ENCODE results near the gene ZNF319. TPM values are rescaled to one million over a fixed set of nuclear protein-coding genes. Genes with fewer than 3 reads are reported as not detected.
"Not testable (repeated sequence)": the region's sequence is repeated elsewhere in the genome, so short reads cannot be mapped to it uniquely, and the experiment has no call there.

Gene ZNF319
- total RNA-seq, 1 donor from 2014 or later: 8.3 TPM

DNA sequence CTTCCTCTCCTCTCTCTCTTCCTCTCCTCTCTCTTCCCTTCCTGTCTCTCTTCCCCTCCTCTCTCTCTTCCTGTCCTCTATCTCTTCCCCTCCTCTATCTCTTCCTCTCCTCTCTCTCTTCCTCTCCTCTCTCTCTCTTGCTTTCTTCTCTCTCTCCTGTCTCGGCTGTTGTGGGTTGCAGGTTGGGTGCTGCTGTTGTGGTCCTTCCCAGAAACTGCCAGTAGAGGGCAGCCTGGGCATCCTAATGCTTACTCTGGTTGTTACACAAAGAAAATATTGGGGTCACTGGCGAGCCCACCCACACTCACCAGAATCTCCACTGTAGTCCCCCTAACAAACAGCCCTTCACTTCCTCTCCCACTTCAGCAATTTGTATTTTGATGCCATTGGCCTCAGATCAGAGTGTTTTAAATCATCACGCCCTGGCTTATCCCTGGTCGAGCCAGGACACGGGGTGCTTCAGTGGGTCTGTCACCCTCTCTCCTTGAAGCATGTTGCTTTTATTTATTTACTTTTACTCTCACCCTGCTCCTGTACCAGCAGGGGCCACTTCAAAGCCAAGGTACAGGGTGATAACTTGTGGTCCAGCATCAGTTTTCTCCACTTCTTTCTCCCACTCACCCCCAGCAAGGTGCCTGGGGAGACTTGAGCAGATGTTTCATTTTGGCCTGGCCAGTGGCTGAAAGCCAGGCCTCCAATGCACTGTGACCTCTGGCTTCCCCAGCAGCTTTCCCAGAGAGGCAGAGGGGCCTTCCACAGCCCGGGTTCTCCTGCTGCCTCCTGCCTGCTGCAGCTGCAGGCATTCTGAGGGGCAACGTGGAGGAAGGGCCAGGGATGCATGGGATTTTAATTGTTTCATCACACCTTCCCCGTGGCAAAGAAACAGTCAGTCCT lies 20.4 kb upstream of the ZNF319 start:
- intact Hi-C loops (cut with micrococcal nuclease): loop anchor here (5.0 kb wide), 2 partner anchors 176 to 281 kb away; partner anchors contain the start of gene CSNK2A2
- DNase-seq: peak; percentile 90
- H3K4me1 Mint-ChIP-seq: peaks cover 14% of the 10 kb centered on the region
- peak overlapping the region; percentile 13 for H3K27ac Mint-ChIP-seq
- no peak overlapping the region for H3K4me3 Mint-ChIP-seq
- H3K36me3 Mint-ChIP-seq (ENCODE audit: low read depth): peaks cover 7% of the 10 kb centered on the region
- H3K9me3 Mint-ChIP-seq: no peaks in the 10 kb centered on the region
- peaks cover 7% of the 10 kb centered on the region for H3K27me3 Mint-ChIP-seq

DNA sequence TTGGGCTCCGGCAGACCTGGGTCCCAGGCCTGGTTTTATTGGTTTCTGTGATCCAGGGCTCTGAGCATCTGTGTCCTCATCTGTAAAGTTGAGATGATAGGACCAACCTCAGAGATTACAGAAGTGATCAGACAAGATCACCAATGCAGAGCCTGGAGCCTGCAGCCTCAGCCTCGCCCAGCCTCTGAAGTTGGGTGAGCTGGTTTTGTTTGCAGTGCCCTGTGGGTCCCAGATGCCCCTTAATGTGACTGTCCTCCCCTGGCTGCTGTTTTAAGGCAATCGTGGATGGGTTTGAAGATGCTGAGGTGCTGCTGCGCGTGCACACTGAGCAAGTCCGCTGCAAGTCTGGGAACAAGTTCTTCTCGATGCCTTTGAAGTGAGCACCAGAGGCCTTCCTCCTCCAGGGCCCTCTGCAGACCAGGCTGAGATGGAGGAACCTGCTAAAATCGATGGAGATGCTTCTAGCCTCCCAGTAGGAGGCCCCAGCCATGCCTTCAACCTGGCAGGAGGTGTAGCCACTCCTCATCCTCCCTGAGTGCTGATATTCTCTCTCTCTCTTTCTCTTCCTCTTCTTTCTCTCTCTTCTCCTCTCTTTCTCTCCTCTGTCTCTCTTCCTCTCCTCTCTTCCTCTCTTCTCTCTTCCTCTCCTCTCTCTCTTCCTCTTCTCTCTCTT lies 19.5 kb upstream of the ZNF319 start:
- no peak for DNase-seq
- Mint-ChIP-seq H3K36me3 (ENCODE audit: low read depth) (peaks cover 7% of the 10 kb centered on the region), H3K9me3 (no peaks in the 10 kb centered on the region), H3K4me1 (peaks cover 13% of the 10 kb centered on the region), H3K4me3 (no peak overlapping the region), H3K27me3 (peaks cover 6% of the 10 kb centered on the region), H3K27ac (peak overlapping the region; percentile 13)
- intact Hi-C loops (cut with micrococcal nuclease): loop anchor here (5.0 kb wide), 2 partner anchors 177 to 282 kb away; partner anchors contain the start of gene CSNK2A2

DNA sequence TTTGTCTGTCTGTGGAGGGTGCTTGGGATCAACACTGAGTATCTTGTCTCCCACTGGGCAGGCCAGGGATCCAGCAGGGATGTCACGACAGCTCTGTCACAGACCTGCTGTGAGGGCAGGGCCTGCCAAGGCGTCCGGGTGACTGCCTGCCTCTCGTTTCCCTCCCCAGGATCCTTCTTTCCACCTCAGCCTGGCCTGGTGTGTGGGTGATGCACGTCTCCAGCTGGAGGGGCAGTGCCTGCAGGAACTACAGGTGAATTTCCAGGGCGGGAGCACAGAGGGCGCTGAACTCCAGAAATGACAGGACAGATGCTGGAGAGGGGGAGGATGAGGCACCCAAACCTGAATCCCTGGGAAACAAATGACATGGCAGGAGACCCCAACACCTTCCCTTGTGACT lies 18.3 kb upstream of the ZNF319 start:
- peaks cover 7% of the 10 kb centered on the region for H3K36me3 Mint-ChIP-seq (ENCODE audit: low read depth)
- no peaks in the 10 kb centered on the region for H3K27me3 Mint-ChIP-seq
- H3K4me1 Mint-ChIP-seq: peaks cover 7% of the 10 kb centered on the region
- no peaks in the 10 kb centered on the region for H3K9me3 Mint-ChIP-seq
- DNase-seq: no peak
- intact Hi-C loops (cut with micrococcal nuclease): no loop called here
- no peak overlapping the region for H3K27ac Mint-ChIP-seq
- H3K4me3 Mint-ChIP-seq: no peak overlapping the region

DNA sequence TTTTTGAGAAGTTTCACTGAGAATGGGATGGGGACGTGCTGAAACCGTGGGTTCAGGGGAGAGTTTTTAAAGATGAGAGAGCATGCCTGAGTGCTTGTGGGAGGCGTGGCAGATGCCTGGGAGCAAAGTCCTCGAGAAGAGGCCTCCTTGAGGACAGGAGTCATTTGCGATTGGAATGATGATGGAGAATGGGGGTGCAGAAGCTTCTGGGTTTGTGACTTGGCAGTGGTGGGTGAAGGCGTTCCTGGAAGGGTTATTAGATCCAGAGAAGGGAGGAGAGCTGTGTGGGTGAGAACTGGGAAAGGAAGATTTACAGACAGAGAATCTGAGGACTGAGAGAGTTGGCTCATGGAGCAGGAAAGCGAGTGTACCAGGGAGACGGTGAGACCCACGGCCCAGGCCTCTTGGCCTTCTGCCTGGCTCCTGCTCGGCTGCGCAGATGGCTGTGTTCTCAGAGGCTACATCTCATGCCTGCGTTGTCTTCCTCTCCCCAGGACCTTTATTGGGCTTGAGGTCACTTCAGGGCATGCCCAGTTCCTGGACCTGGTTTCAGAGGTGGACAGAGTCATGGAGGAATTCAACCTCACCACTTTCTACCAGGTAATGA lies 16.5 kb upstream of the ZNF319 start:
- DNase-seq: no peak
- intact Hi-C loops (cut with micrococcal nuclease): no loop called here
- H3K36me3 Mint-ChIP-seq (ENCODE audit: low read depth): peaks cover 7% of the 10 kb centered on the region

DNA sequence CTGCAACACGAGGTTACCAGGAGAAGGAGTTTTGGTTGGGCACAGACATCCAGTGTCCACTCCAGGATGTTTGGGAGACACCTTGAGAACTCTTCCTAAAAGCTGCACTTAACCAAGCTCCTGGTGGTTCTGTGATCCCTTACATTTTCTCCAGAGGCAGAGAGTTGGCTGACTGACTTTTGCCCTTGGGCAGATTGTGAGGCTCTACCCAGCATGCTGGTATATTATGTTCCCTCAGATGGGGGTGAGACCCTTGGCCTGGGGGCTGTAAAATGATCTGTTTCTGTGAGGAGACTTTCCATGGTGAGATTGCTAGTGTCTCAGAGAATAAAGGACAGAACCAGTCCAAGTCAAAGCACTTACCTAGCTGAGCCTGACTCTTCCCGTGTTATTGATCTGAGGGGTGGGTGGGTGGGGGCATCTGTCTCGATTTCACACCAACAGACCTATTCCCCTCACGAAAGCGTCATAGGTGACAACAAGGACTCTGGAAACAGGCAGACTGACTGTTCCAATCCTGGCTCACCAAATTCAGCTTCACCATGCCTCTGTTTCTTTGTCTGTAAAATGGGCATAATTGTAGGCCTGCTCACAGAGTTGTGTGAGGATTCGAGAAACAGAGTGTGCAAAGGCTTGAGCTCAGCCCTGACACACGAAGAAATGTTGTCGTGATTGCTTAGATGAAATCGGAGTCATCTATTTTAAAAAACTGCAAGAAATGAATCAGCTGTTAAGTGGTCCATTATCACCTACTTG lies 12.9 kb upstream of the ZNF319 start:
- Mint-ChIP-seq H3K27me3 (no peaks in the 10 kb centered on the region), H3K4me1 (no peaks in the 10 kb centered on the region), H3K36me3 (ENCODE audit: low read depth) (peaks cover 11% of the 10 kb centered on the region), H3K4me3 (no peak overlapping the region), H3K27ac (no peak overlapping the region), H3K9me3 (no peaks in the 10 kb centered on the region)
- no peak for DNase-seq
- intact Hi-C loops (cut with micrococcal nuclease): no loop called here

More for the DNA sequence above, 16.5 kb upstream of the ZNF319 start:
- Mint-ChIP-seq H3K4me3 (no peak overlapping the region), H3K9me3 (no peaks in the 10 kb centered on the region), H3K27me3 (no peaks in the 10 kb centered on the region), H3K27ac (no peak overlapping the region), H3K4me1 (peaks cover 7% of the 10 kb centered on the region)

DNA sequence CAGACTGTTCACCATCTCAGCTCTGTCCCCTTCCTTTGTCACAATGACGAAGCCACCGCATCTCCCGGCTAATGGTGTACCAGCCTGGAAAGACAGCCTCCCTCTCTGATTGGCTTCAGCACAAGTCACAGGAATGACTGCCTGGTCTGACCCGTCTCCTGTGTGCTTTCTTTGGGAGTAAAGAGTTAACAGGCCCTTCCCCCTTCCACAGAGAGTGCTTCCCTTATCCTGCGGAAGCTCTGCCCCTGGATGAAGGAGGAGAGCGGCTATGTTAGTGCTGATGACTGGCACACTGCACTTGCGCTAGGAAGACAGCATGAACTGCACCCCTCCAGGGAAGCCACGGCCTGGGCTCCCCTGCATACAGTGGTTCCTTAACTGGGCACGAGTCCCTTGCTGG lies 12.0 kb upstream of the ZNF319 start:
- Mint-ChIP-seq H3K36me3 (ENCODE audit: low read depth) (peaks cover 14% of the 10 kb centered on the region), H3K4me3 (no peak overlapping the region), H3K4me1 (no peaks in the 10 kb centered on the region), H3K9me3 (no peaks in the 10 kb centered on the region), H3K27ac (no peak overlapping the region), H3K27me3 (no peaks in the 10 kb centered on the region)
- DNase-seq: no peak
- intact Hi-C loops (cut with micrococcal nuclease): no loop called here

DNA sequence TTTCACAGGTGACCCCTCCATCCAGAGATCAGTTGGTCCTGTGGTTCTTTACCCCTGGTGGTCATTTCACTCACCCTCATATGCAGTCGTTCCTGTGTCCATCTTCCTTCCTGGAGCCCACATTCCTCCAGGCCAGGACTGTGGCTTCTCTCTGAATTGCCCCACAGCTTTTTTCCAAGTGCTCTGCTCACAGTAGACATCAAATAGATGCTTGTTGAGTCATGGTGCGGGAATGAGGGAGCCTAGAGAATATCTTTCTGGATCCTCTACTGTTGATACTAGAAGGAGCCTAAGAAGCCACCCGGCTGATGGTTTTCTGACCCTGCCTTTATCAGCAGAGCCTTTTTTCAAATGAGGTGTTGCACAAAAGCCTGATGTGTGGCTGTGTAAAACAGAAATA lies 11.2 kb upstream of the ZNF319 start:
- intact Hi-C loops (cut with micrococcal nuclease): no loop called here
- Mint-ChIP-seq H3K4me3 (no peak overlapping the region), H3K27me3 (no peaks in the 10 kb centered on the region), H3K9me3 (no peaks in the 10 kb centered on the region), H3K27ac (no peak overlapping the region), H3K36me3 (ENCODE audit: low read depth) (peaks cover 20% of the 10 kb centered on the region), H3K4me1 (no peaks in the 10 kb centered on the region)
- no peak for DNase-seq

DNA sequence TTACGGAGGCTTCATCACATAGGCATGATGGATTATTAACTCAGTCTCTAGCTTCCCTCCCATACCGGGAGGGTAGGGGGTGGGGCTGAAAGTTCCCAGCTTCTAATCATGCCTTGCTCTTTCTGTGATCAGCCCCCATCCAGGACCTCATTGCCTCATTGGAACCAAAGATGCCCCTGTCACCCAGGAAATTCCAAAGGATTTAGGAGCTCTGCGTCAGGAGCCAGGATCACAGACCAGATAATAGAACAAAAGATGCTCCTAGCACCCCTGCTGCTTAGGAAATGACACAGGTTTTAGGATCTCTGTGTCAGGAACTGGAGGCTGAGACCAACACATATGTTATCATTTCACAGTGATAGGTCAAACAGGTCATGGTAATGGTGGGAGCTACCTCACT lies 10.4 kb upstream of the ZNF319 start:
- H3K9me3 Mint-ChIP-seq: no peaks in the 10 kb centered on the region
- no peak for DNase-seq
- H3K4me3 Mint-ChIP-seq: no peak overlapping the region
- intact Hi-C loops (cut with micrococcal nuclease): no loop called here
- no peaks in the 10 kb centered on the region for H3K27me3 Mint-ChIP-seq
- no peaks in the 10 kb centered on the region for H3K4me1 Mint-ChIP-seq
- H3K36me3 Mint-ChIP-seq (ENCODE audit: low read depth): peaks cover 25% of the 10 kb centered on the region
- H3K27ac Mint-ChIP-seq: no peak overlapping the region

DNA sequence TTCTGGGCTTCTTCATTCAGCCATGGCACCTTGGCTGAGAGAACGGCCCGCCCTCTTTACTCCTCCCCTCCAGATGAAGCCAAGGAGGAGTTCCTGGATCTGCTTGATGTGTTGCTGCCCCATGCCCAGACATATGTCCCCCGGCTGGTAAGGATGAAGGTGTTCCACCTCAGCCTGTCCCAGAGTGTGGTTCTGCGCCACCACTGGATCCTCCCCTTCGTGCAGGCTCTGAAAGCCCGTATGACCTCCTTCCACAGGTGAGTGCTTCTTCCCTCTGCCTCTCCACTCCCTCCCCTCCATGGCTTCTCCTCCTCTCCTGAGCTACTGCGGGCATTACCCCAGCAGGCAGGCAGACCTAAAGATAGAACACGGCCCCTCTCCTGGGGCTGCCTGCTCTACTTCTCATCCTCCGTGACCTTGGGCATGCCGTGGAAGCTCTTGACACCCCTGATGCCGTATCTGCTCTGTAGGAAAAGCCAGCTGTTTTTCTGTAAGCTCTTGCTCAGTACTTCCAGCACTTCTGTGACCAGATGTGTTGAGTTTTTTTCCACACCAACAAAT lies 9.5 kb upstream of the ZNF319 start:
- Mint-ChIP-seq H3K27ac (no peak overlapping the region), H3K36me3 (ENCODE audit: low read depth) (peaks cover 27% of the 10 kb centered on the region), H3K9me3 (no peaks in the 10 kb centered on the region), H3K27me3 (no peaks in the 10 kb centered on the region), H3K4me1 (no peaks in the 10 kb centered on the region), H3K4me3 (no peak overlapping the region)
- intact Hi-C loops (cut with micrococcal nuclease): no loop called here
- DNase-seq: no peak

DNA sequence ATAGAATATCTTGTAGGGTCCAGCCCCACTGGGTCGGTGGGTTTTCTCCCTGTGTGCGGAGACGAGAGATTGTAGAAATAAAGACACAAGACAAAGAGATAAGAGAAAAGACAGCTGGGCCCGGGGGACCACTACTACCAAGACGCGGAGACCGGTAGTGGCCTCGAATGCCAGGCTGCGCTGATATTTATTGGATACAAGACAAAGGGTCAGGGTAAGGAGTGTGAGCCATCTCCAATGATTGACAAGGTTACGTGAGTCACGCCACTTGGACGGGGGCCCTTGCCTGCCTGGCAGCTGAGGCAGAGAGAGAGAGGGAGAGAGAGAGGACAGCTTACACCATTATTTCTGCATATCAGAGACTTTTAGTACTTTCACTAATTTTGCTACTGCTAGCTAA lies 4.3 kb upstream of the ZNF319 start:
- H3K9me3 Mint-ChIP-seq: not testable (repeated sequence)

DNA sequence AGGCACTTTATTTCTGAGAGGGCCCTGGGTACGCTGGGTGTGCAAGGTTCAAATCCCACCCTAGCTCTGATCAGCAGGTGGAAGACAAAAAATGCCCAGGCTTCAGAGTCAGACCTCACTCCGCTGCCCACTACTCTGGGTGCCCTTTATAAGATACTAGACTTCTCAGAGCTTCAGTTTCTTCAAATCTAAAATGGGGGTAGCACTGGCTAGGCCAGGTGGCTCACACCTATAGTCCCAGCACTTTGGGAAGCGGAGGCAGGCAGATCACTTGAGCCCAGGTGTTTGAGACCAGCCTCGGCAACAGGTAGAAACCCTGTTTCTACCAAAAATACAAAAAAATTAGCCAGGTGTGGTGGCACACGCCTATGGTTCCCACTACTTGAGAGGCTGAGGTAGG lies 2.5 kb upstream of the ZNF319 start:
- peaks cover 32% of the 10 kb centered on the region for H3K4me1 Mint-ChIP-seq
- H3K36me3 Mint-ChIP-seq (ENCODE audit: low read depth): peaks cover 41% of the 10 kb centered on the region
- intact Hi-C loops (cut with micrococcal nuclease): no loop called here
- no peak overlapping the region for H3K4me3 Mint-ChIP-seq
- no peaks in the 10 kb centered on the region for H3K9me3 Mint-ChIP-seq
- no peak overlapping the region for H3K27ac Mint-ChIP-seq
- DNase-seq: no peak
- H3K27me3 Mint-ChIP-seq: no peaks in the 10 kb centered on the region

More for the DNA sequence above, 4.3 kb upstream of the ZNF319 start:
- not testable (repeated sequence) for DNase-seq, H3K4me3 Mint-ChIP-seq, H3K27me3 Mint-ChIP-seq, H3K27ac Mint-ChIP-seq
- Mint-ChIP-seq H3K36me3 (ENCODE audit: low read depth) (peaks cover 42% of the 10 kb centered on the region), H3K4me1 (peaks cover 17% of the 10 kb centered on the region)
- intact Hi-C loops (cut with micrococcal nuclease): loop anchor here (1.0 to 2.0 kb wide), 2 partner anchors 105 to 428 kb away; no protein-coding TSS in a partner anchor

DNA sequence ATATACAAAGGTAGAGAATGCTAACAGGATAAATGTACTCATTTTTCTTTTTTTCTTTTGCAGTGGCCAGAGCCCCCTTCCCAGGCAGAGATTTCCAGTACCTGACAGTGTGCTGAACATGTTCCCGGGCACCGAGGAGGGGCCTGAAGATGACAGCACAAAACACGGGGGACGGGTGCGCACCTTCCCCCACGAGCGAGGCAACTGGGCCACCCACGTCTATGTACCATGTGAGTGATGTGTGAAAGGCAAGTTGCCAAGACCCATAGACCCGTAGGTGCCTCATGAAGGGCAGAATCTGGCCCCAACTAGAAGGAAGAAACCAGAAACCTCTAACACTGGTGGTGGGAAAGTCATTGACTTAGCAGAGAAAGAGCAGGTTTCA lies 1.9 kb upstream of the ZNF319 start:
- Mint-ChIP-seq H3K4me3 (peak overlapping the region; percentile 53), H3K4me1 (peaks cover 34% of the 10 kb centered on the region), H3K9me3 (no peaks in the 10 kb centered on the region), H3K27ac (no peak overlapping the region), H3K27me3 (no peaks in the 10 kb centered on the region), H3K36me3 (ENCODE audit: low read depth) (peaks cover 41% of the 10 kb centered on the region)
- DNase-seq: no peak
- intact Hi-C loops (cut with micrococcal nuclease): no loop called here

DNA sequence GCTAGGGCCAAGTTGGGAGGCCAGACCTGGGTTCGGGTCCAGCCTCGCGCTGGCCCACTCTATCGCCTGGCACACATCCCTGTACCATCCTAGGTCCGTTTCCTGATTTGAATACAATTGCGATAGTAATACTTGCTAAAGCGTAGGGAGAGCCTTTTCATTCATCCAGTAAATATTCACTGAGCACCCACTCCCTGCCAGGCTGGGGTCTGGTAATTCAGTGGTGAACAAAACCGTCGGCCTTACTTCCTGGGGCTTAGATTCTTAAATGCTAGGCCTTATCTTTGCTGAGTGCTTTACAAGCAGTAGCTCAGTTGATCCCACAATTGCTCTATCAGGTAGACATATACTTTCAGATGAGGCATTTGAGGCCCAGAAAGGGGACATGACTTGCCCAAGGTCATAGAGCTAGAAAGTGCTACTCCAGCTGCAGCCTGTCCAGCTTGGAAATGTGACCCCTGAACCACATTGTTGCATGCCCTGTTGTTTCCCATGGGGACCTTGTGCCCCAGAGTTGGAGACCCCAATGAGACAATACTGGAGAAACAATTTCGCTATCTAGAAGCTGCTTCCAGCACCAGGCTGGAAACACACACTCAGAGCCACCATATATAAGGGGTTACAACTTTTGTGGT lies 1.4 kb upstream of the ZNF319 start:
- no peak for DNase-seq
- Mint-ChIP-seq H3K27ac (no peak overlapping the region), H3K4me3 (peak overlapping the region; percentile 96), H3K4me1 (peaks cover 34% of the 10 kb centered on the region), H3K36me3 (ENCODE audit: low read depth) (peaks cover 41% of the 10 kb centered on the region), H3K27me3 (no peaks in the 10 kb centered on the region), H3K9me3 (no peaks in the 10 kb centered on the region)
- intact Hi-C loops (cut with micrococcal nuclease): loop anchor here (1.0 to 2.0 kb wide), 5 partner anchors 18 to 267 kb away; partner anchors contain the start of genes CFAP20, KATNB1 and MMP15

Measured in activated CD4-positive, alpha-beta T cell treated with anti-CD3 and anti-CD28 coated beads, Interleukin-2, amount 10 ng/mL, durations not matched to agents 24 days and 14 days (primary cell).